Spleen (tissue), 7 donors: ENCODE data around the gene CYP11A1.

Experiments
- CTCF ChIP-seq, 11 experiments: fragments of 200-600 bp in 7 of 11; fragments of 450-650 bp in 4 of 11; sonication (generic) in 4 of 11; IDR thresholded peaks in 8 of 11; conservative IDR thresholded peaks in 3 of 11; 1 replicate in 7 of 11; 2 replicates in 4 of 11; pipeline versions ENCODE4 v1.4.0 to v1.8.0; 2016 to 2021; ENCODE audit warnings: antibody characterized with exemption in 11 of 11, inconsistent platforms in 4 of 11, mild to moderate bottlenecking in 1 of 11
- POLR2A ChIP-seq, 3 donors: fragments of 450-650 bp; IDR thresholded peaks; one replicate each; pipeline ENCODE4 v1.5.1; 2017; ENCODE audit warnings: antibody characterized with exemption in 3 of 3, mild to moderate bottlenecking in 1 of 3
- POLR2AphosphoS5 ChIP-seq, 3 donors: sonication (generic); formaldehyde crosslinking; IDR thresholded peaks; one replicate each; pipeline ENCODE4 v1.5.1; 2017; ENCODE audit warnings: antibody characterized with exemption in 3 of 3
- donor health status: DM: no; HTN: no; CAD: no; lungs with moderate emphysema.
- donor health status: DM: no; HTN: no; CAD: no.
- donor health status: DM: no; HTN: no; CAD: no.

- TF ChIP-seq CTCF (IDR thresholded peaks at IDR 0.05 in 8 of 11, conservative IDR thresholded peaks at IDR 0.05 in 3 of 11) (no peak), POLR2A (IDR thresholded peaks at IDR 0.05) (no peak), POLR2AphosphoS5 (IDR thresholded peaks at IDR 0.05) (no peak)
Observed at GRCh38 chr15:74332011-74332410, 35.4 kb downstream of the CYP11A1 start.
